Esophagus muscularis mucosa (tissue), 4 donors: ENCODE results near the gene NALCN.

Source experiments
- EP300 ChIP-seq: sonication (generic); formaldehyde crosslinking; IDR thresholded peaks from one replicate; pipeline ENCODE4 v1.6.1; 2017; ENCODE audit warnings: antibody characterized with exemption
- POLR2A ChIP-seq: fragments of 450-650 bp; IDR thresholded peaks from one replicate; pipeline ENCODE4 v1.6.1; 2017; ENCODE audit warnings: antibody characterized with exemption, moderate library complexity, mild to moderate bottlenecking, low read depth
- POLR2AphosphoS5 ChIP-seq, 2 donors: sonication (generic); formaldehyde crosslinking; IDR thresholded peaks; one replicate each; pipeline ENCODE4 v1.6.1; 2017; ENCODE audit warnings: antibody characterized with exemption in 2 of 2
- TF ChIP-seq, protein P1 (sequence below), 3 experiments: fragments of 200-600 bp in 2 of 3; fragments of 450-650 bp in 1 of 3; sonication (generic) in 2 of 3; IDR thresholded peaks; one replicate each; pipeline ENCODE4 v1.5.1; 2017 to 2019; ENCODE audit warnings: antibody characterized with exemption in 3 of 3, mild to moderate bottlenecking in 2 of 3, moderate library complexity in 1 of 3

DNA sequence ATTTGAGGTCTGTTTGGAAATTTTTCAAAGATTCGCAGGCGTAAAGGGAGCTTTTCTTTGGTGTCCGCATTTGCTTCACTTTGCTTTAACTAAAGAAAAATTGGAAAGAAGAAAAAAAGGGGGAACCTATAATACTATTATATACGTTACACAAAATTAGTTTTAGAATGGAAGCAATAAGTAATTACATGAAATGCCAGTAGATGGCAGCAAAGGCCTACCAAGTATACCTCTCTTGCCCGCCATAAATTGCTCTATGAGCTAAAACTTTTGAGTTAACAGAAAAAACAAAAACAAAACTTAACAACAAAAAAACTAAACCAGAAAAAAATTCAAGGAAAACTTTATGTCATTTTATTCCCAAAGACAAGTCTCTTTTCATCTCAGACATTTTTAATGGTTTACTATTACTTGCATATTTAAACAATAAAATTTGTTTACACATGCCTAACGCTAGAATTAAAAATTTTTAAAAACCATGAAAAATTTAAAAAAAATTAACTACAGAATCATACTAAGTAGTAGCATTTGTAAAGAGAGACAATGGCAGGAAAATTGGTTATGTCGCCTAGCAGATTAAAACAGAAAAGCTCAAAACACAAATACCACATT lies 271.4 kb downstream of the NALCN start:
- TF ChIP-seq, protein P1, sequence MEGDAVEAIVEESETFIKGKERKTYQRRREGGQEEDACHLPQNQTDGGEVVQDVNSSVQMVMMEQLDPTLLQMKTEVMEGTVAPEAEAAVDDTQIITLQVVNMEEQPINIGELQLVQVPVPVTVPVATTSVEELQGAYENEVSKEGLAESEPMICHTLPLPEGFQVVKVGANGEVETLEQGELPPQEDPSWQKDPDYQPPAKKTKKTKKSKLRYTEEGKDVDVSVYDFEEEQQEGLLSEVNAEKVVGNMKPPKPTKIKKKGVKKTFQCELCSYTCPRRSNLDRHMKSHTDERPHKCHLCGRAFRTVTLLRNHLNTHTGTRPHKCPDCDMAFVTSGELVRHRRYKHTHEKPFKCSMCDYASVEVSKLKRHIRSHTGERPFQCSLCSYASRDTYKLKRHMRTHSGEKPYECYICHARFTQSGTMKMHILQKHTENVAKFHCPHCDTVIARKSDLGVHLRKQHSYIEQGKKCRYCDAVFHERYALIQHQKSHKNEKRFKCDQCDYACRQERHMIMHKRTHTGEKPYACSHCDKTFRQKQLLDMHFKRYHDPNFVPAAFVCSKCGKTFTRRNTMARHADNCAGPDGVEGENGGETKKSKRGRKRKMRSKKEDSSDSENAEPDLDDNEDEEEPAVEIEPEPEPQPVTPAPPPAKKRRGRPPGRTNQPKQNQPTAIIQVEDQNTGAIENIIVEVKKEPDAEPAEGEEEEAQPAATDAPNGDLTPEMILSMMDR (IDR thresholded peaks at IDR 0.05) = peak; percentile 62 to 70 (median 69)
- TF ChIP-seq EP300 (no peak), POLR2A (no peak), POLR2AphosphoS5 (IDR thresholded peaks at IDR 0.05) (no peak)
